HG03103 (cell line): Measurements from ENCODE around the gene ARHGAP32.

Source experiments
- ATAC-seq: cut with Tn5 transposase; IDR thresholded peaks from one replicate; pipeline ENCODE4 v1.9.1; 2021; ENCODE audit warnings: low read depth; ENCODE audit not compliant: unreplicated experiment

ARHGAP32 gene

GRCh38 chr11:128963744-128964325 is 228.3 kb downstream of the ARHGAP32 start:
- ATAC-seq, result no peak

- ATAC-seq, result no peak
These were observed 229.2 kb downstream of the ARHGAP32 start for GRCh38 chr11:128962896-128963295.

- ATAC-seq, result no peak
These were observed 230.5 kb downstream of the ARHGAP32 start for GRCh38 chr11:128961645-128962044.

DNA sequence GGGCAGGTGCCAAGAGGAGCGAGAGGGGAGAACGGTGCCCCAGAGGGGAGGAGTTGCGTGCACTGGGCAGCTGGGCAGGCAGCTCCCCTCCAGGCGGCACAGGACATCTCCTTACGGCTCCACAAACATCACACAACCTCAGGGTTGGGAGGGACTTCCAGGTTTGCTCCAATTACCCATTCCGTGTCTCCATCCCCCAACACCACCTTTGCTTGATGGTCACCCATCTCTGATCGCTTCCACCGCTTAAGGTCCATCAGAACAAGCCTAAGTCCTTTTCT is 235.0 kb downstream of the ARHGAP32 start:
- ATAC-seq, result no peak

DNA sequence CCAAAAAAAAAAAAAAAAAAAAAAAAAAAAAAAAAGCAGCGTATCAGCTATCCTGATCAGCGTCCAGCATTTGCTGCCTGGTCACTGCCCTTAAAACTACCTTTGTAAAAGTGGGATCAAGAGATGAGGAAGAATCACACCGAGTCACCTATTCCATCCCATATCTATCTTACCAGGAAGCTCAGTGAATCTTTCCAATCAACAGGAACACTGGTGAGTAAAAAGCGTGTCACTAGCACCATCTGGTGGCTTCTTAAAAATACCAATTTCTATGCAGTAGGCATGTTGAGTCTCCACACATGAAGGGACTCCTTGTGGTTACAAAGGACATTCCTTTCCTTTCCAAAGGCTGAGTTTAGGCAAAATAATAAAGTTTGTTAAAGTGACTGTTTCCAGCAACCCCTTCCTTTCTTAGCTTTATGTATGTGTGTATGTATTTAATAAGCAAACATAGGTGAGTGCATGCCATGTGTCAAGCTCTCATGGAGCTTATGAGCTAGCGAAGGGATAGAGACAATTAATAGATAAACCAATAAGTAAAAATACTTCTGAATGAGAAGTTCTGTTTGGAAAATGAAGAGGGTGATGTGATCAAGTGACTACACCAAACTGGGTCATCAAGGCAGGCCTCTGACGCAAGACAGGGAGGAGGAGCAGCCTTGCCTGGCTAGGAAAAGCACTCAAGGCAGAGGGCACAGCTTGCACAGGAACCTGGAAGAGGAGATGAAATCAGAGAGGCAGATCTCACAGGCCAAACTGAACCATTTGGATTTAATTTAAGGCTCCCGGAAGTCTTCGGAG is 235.5 kb downstream of the ARHGAP32 start:
- no peak for ATAC-seq

DNA sequence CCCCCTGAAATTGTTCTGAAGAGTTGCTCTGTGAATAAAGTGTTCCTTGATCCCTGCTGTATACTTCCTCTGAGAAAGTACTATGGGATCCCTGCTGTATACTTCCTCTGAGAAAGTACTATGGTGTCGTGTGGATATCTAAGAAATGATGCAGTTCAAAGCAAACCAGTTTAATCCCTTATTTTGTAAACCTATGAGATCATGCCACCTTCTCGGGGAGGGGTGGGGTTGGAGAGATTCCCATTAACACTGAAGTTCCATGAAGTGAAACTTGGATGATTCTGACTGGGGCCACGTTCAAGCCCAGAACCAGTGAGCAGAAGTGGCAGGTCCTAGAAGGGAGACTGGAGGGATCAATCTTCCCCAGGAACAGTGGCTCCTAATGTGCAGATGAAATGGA is 236.5 kb downstream of the ARHGAP32 start:
- ATAC-seq, result no peak

DNA sequence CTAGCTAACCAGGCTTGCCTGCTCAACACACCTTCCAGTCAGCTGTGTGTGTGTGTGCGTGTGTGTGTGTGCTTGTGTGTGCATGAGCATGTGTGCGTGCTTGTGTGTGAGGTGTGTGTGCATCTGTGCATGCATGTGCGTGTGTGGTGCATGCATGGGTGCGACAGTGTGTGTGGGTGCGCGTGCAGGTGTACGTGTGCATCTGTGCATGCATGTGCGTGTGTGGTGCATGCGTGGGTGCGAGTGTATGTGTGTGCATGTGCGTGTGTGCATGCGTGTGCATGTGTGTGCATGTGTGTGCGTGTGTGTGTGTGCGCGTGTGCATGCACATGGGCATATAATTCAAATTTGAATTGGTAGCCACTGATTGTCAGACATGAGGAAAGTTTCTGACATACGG is 239.0 kb downstream of the ARHGAP32 start:
- ATAC-seq, result no peak

- no peak for ATAC-seq
These were observed 242.2 kb downstream of the ARHGAP32 start for GRCh38 chr11:128949791-128950454.

- ATAC-seq, result no peak
These were observed 243.5 kb downstream of the ARHGAP32 start for GRCh38 chr11:128948583-128948982.

DNA sequence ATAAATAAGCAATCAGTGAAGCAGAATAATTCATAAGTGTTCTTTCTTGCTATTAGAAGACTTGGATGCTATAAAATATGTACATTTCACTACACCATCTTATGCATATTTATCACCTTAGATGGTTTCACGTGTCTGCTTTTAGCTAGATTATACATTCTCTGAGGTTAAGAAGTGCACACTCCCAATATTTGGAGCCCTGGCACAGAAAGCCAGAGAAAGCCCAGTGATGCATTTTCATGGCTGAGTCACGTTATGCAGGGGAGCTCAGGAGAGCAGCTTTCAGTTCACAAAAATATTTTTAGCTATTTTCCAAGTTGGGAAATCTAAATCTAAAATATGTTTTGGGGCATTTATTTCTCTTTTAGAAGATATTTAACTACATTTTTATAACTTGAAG is 244.4 kb downstream of the ARHGAP32 start:
- no peak for ATAC-seq

DNA sequence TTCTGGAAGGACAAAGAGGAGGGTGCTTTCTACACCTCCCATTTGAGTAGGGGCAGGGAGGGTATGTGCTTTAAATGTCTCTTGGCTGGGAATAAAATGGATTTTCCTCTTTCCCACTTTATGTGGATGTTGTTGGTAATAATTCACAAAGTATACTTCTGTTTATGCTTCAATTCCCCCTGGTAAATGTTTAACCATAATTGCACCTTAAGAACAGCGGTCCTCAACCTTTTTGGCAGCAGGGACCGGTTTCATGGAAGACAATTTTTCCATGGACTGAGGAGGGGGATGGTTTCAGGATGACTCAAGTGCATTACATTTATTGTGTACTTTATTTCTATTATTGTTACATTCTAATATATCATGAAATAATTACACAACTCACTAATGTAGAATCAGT is 245.5 kb downstream of the ARHGAP32 start:
- no peak for ATAC-seq

GRCh38 chr11:128943428-128943976 is 248.6 kb downstream of the ARHGAP32 start:
- no peak for ATAC-seq

GRCh38 chr11:128942817-128943427 is 249.2 kb downstream of the ARHGAP32 start, which contains the start of gene TP53AIP1:
Gene TP53AIP1 (minus strand): TSS chr11:128942871. CDS start chr11:128937818, 5,053 bp downstream.
- ATAC-seq, result no peak

GRCh38 chr11:128942272-128942612 is 249.9 kb downstream of the ARHGAP32 start:
- no peak for ATAC-seq

DNA sequence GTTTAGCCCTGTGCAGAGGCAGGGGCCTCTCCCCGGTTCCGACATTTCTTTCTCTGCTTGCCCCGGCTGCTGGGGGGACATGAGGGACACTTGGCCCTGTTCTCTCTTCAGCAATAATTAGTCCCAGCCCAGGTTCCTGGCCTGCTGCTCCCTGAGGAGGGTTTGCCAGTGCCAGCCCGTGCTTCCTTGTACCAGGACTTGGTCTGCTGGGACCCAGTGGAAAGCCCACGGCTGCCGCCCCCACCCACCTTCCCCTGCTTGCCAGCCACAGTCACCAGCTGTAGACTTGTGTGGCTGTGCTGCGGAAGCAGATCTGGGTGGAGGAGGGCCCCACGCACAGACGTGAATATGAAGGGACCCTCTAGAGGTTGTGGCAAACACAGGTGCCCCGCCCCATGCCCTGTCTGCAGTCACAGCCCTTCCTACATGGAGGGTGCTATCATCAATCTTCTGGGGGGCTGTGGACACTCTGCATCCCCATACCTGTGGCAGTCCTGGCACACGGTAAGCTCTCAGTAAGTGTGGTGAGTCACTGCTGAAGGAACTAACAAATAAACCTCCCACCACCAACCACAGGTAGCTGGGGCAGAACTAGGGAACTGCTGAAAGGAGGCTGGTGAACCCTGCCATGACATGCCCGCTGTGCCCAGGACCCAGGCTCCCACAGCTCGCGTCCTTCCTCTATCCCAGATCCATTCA is 250.4 kb downstream of the ARHGAP32 start:
- no peak for ATAC-seq

DNA sequence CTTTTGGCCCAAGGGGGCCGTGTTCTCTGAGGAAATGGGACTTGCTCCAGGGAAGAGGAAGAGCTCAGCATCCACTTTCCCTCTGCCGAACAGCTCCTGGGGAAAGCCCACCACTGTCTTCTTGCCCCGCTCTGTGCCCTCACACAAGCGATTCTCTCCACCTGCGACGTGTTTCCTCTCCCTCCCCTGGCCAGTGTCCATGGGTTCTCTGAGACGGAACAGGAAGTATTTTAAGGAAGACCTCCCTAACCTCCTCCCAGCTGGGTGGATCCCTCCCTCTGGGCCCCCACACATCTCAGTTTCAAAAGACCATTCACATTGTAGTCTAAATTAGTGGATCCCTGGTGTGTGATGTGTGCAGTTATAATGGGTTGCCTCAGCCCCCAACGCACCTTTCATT is 251.0 kb downstream of the ARHGAP32 start:
- ATAC-seq, result no peak

- ATAC-seq, result no peak
These were observed 251.5 kb downstream of the ARHGAP32 start for GRCh38 chr11:128940603-128941002.

DNA sequence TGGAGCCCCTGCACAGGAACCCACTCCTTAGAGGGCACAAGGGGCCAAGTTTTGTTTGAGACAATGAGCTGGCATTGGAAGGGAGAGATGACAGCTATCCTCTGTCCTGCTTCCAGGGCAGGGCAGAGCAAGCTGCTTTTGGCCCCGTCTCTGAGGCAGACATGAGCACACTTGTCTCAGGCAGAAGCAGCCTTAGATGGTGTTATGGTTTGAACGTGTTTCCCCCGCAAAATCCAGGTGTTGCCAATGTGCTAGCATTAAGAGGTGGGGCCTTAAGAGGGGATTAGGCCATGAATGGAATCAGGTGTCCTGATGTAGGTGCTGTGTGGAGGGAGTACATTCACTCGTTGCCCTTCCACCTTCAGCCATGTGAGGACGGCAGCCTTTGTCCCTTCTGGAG is 252.0 kb downstream of the ARHGAP32 start:
- no peak for ATAC-seq

DNA sequence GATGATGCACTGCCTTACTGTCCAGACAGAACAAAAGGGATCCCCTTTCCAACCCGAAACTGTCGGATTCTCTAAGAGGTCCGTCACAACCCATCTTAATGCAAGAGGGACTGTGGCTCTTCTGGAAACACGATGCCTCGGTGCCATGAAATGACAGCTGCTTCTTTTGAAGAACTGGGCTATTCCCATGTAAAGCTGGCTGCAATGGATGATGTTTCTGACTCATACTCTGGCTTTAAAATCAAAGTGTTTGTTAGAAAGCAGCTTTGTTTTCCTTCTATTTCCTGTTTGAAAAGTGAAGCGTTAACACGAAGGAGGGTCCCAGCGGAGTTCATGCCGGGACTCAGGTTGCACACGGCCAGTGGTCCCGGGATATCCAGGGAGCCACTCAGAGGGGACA is 252.5 kb downstream of the ARHGAP32 start:
- no peak for ATAC-seq

GRCh38 chr11:128938156-128938885 is 253.8 kb downstream of the ARHGAP32 start:
- no peak for ATAC-seq
